COR-L47 (cell line): ENCODE measurements around the gene CDC34.

Source experiments
- DNase-seq: peaks from one replicate; lab custom pipeline; 2025; lab: John Stamatoyannopoulos, UW

CDC34 gene

GRCh38 chr19:531753-532560, at the start of gene CDC34:
Gene CDC34, plus strand, starts transcription at chr19:531760. Its CDS starts 172 bp downstream, at chr19:531932.
- DNase-seq: no peak

GRCh38 chr19:482186-483041, 49.1 kb upstream of the CDC34 start:
- no peak for DNase-seq

GRCh38 chr19:483332-484072, 48.1 kb upstream of the CDC34 start:
- DNase-seq: no peak

GRCh38 chr19:484494-484893, 47.1 kb upstream of the CDC34 start:
- DNase-seq: no peak

GRCh38 chr19:485077-485476, 46.5 kb upstream of the CDC34 start:
- peak; percentile 68 for DNase-seq

GRCh38 chr19:485583-486236, 45.9 kb upstream of the CDC34 start:
- DNase-seq: peak; percentile 83

- DNase-seq: peak; percentile 94
Observed at GRCh38 chr19:488505-489417, 42.8 kb upstream of the CDC34 start.

- DNase-seq: no peak
Observed at GRCh38 chr19:489418-490196, 42.0 kb upstream of the CDC34 start.

GRCh38 chr19:491146-491741, 40.3 kb upstream of the CDC34 start:
- no peak for DNase-seq

- DNase-seq: no peak
Observed at GRCh38 chr19:492091-492531, 39.4 kb upstream of the CDC34 start.

GRCh38 chr19:493391-494170, 38.0 kb upstream of the CDC34 start:
- DNase-seq: no peak

- no peak for DNase-seq
Observed at GRCh38 chr19:494171-495080, 37.1 kb upstream of the CDC34 start.

GRCh38 chr19:495081-495401, 36.5 kb upstream of the CDC34 start:
- DNase-seq: no peak

- DNase-seq: no peak
Observed at GRCh38 chr19:495402-496111, 36.0 kb upstream of the CDC34 start.

- no peak for DNase-seq
Observed at GRCh38 chr19:496112-496665, 35.4 kb upstream of the CDC34 start, which contains the start of gene MADCAM1. Gene MADCAM1, plus strand, starts transcription at chr19:496486. Its CDS starts 14 bp downstream, at chr19:496500.

- DNase-seq: no peak
Observed at GRCh38 chr19:496986-497385, 34.6 kb upstream of the CDC34 start.

- DNase-seq: no peak
Observed at GRCh38 chr19:497491-497868, 34.1 kb upstream of the CDC34 start.
